Heart left ventricle (tissue), 16 donors: ENCODE measurements around the gene RFX3. TPM values are rescaled to one million over a fixed set of nuclear protein-coding genes. Genes with fewer than 3 reads are reported as not detected.

ENCODE experiments used
- ATAC-seq, 4 donors: fragments of 200-7000 bp; cut with Tn5 transposase; one replicate each; pipeline ENCODE4 v1.9.1; 2020 to 2022; ENCODE audit warnings: moderate library complexity in 4 of 4, mild to moderate bottlenecking in 3 of 4, moderate number of reproducible peaks in 1 of 4
- DNase-seq, 5 donors: peaks; one replicate each; pipeline ENCODE4 v3.0.0-alpha.2; 2020
- H3K27ac ChIP-seq, 12 donors: fragments of 200-600 bp; sonication (generic) in 4 of 12; one replicate each; pipeline versions ENCODE4 v1.5.0 to v1.8.0; 2016 to 2022; ENCODE audit warnings: mild to moderate bottlenecking in 2 of 12
- H3K27me3 ChIP-seq, 9 donors: fragments of 200-600 bp; sonication (generic) in 2 of 9; one replicate each; pipeline versions ENCODE4 v1.5.1 to v1.8.0; 2016 to 2022; ENCODE audit warnings: mild to moderate bottlenecking in 3 of 9
- H3K36me3 ChIP-seq, 9 donors: fragments of 200-600 bp; sonication (generic) in 2 of 9; one replicate each; pipeline versions ENCODE4 v1.5.0 to v1.8.0; 2018 to 2022; ENCODE audit warnings: mild to moderate bottlenecking in 2 of 9
- H3K4me1 ChIP-seq, 12 donors: fragments of 200-600 bp; sonication (generic) in 4 of 12; one replicate each; pipeline versions ENCODE4 v1.5.0 to v1.8.0; 2016 to 2022; ENCODE audit warnings: mild to moderate bottlenecking in 3 of 12
- H3K4me3 ChIP-seq, 12 donors: fragments of 200-600 bp; sonication (generic) in 4 of 12; one replicate each; pipeline versions ENCODE4 v1.5.0 to v1.8.0; 2017 to 2022; ENCODE audit warnings: mild to moderate bottlenecking in 9 of 12, moderate library complexity in 4 of 12
- H3K9me3 ChIP-seq, 12 donors: fragments of 200-600 bp; sonication (generic) in 4 of 12; one replicate each; pipeline versions ENCODE4 v1.5.0 to v1.8.0; 2016 to 2022; ENCODE audit warnings: mild to moderate bottlenecking in 1 of 12
- CTCF ChIP-seq, 12 donors: fragments of 200-600 bp; sonication (generic) in 4 of 12; IDR thresholded peaks; one replicate each; pipeline versions ENCODE4 v1.5.0 to v1.8.0; 2018 to 2022; ENCODE audit warnings: antibody characterized with exemption in 12 of 12, mild to moderate bottlenecking in 5 of 12
- POLR2A ChIP-seq, 2 donors: fragments of 450-650 bp; IDR thresholded peaks; one replicate each; pipeline ENCODE4 v1.6.1; 2017; ENCODE audit warnings: antibody characterized with exemption in 2 of 2, mild to moderate bottlenecking in 2 of 2, moderate library complexity in 2 of 2
- WGBS, 4 donors: extraction: QIAGEN DNeasy Blood & Tissue Kit in 2 of 4; methylation state at CpG; one replicate each; pipeline versions ENCODE4 v1.1.5 to v1.1.7; 2013 to 2018; 5-methylcytosine and 5-hydroxymethylcytosine counted together
- intact Hi-C, 10 donors: fragments of 100-400 bp; cut with DNase I; formaldehyde crosslinking; loops; one replicate each; pipeline versions ENCODE4 v1.11.1 to v1.14.2; 2022
- polyA plus RNA-seq, 2 donors: library from polyadenylated mRNA; stranded (reverse); fragments of 200-250 nt; gene quantifications; one replicate each; pipeline ENCODE4 v1.2.3, GENCODE V29; 2013
- total RNA-seq, 9 donors: library from RNA; depleted of rRNA in 2 of 9; stranded (reverse); fragments of >200 nt in 2 of 9; fragmentation: NEBNext Ultra II Directional in 3 of 9; extraction: Animal tissue kit (Norgen Biotek cat#: 25700) in 3 of 9; gene quantifications; one replicate each; pipeline versions ENCODE4 v1.1.0 to v1.2.4, GENCODE V29; 2016 to 2023
- donor health status: ischemic (EF 13 %, LVEDD 7.1; RV severe dilation, severe dysfunction).
- donor health status: healthy with polysubstance abuse.
- donor health status: DM: no; HTN: yes; CAD: no.
- donor health status: DM: no; HTN: no; CAD: no.
- donor health status: ischemic (EF 25% LVEDD 6.9; RV normal size, moderate dysfunction).
- donor health status: ischemic (EF 25% LVEDD 5.7; RV mildly dilated, moderate dysfunction).
- donor health status: healthy.
- donor health status: DM: yes; HTN: yes; CAD: no.
- donor health status: ischemic (EF 35%, LVEDD 5.7; RV mildly dilated, moderate dysfunction).
- donor health status: nonischemic (EF 11% LVEDD 7.7; RV severe dilation, severe dysfunction).
- donor health status: DM: yes; HTN: yes; CAD: no.
- donor health status: PGD.
- donor health status: ischemic (EF 29% LVEDD 5.4; RV normal size, mild dysfunction).
- donor health status: nonischemic (EF 23%, LVEDD 6.1; RV moderate dilation, normal function).

The RFX3 gene
- total and polyA plus RNA-seq, 11 donors, result 0.80 to 8.3 (median 2.9) TPM

- DNase-seq (no peak), ATAC-seq (no peak)
- Histone ChIP-seq H3K4me3 (no peak overlapping the region), H3K4me1 (peaks cover 0 to 51% (median 3%) of the 10 kb centered on the region in 12 donors), H3K27me3 (no peaks in the 10 kb centered on the region), H3K9me3 (no peaks in the 10 kb centered on the region), H3K27ac (peak overlapping the region in 1 of 12 donors; percentile 76), H3K36me3 (no peaks in the 10 kb centered on the region)
- intact Hi-C loops, result loop anchor here in 1 of 10 donors (5.0 kb wide), 1 partner anchor 43 kb away; no protein-coding TSS in a partner anchor
- 97 to 99% (median 98%) methylated on average over 1 of the region's 1 CpG for WGBS, 4 donors
- TF ChIP-seq CTCF (IDR thresholded peaks at IDR 0.05) (no peak), POLR2A (IDR thresholded peaks at IDR 0.05) (no peak)
Measured at GRCh38 chr9:3510796-3511195, 15.0 kb downstream of the RFX3 start.

GRCh38 chr9:3509926-3510325 is 15.9 kb downstream of the RFX3 start:
- peak overlapping the region in 1 of 12 donors; percentile 12 for H3K27ac ChIP-seq
- H3K4me1 ChIP-seq, result peaks cover 0 to 47% (median 3%) of the 10 kb centered on the region in 12 donors
- DNase-seq, result no peak
- intact Hi-C loops, result loop anchor here in 1 of 10 donors (5.0 kb wide), 1 partner anchor 43 kb away; no protein-coding TSS in a partner anchor
- WGBS, 4 donors, result 68 to 77% (median 74%) methylated on average over 1 of the region's 1 CpG
- no peak for TF ChIP-seq CTCF (IDR thresholded peaks at IDR 0.05)
- no peak for TF ChIP-seq POLR2A (IDR thresholded peaks at IDR 0.05)
- H3K36me3 ChIP-seq, result no peaks in the 10 kb centered on the region
- H3K27me3 ChIP-seq, result no peaks in the 10 kb centered on the region
- no peaks in the 10 kb centered on the region for H3K9me3 ChIP-seq
- H3K4me3 ChIP-seq, result no peak overlapping the region
- ATAC-seq, result no peak

GRCh38 chr9:3508521-3509291 is 17.1 kb downstream of the RFX3 start:
- H3K27me3 ChIP-seq, result no peaks in the 10 kb centered on the region
- intact Hi-C loops, result no loop called here
- no peak for DNase-seq
- peaks cover 0 to 43% (median 3%) of the 10 kb centered on the region in 12 donors for H3K4me1 ChIP-seq
- no peaks in the 10 kb centered on the region for H3K36me3 ChIP-seq
- H3K4me3 ChIP-seq, result peak overlapping the region in 1 of 12 donors; percentile 35
- H3K9me3 ChIP-seq, result no peaks in the 10 kb centered on the region
- 82 to 88% (median 85%) methylated on average over 6 of the region's 6 CpGs for WGBS, 4 donors
- no peak for ATAC-seq
- TF ChIP-seq CTCF (IDR thresholded peaks at IDR 0.05) (no peak), POLR2A (IDR thresholded peaks at IDR 0.05) (no peak)
- peak overlapping the region in 2 of 12 donors; percentile 26 to 84 for H3K27ac ChIP-seq

- Histone ChIP-seq H3K4me1 (peaks cover 0 to 37% (median 3%) of the 10 kb centered on the region in 12 donors), H3K9me3 (no peaks in the 10 kb centered on the region), H3K36me3 (no peaks in the 10 kb centered on the region), H3K4me3 (peak overlapping the region in 1 of 12 donors; percentile 35), H3K27me3 (no peaks in the 10 kb centered on the region), H3K27ac (peak overlapping the region in 2 of 12 donors; percentile 5 to 84)
- 85 to 89% (median 88%) methylated on average over 2 of the region's 2 CpGs for WGBS, 4 donors
- ATAC-seq (no peak), DNase-seq (no peak)
- intact Hi-C loops, result no loop called here
- TF ChIP-seq POLR2A (IDR thresholded peaks at IDR 0.05), result no peak
- TF ChIP-seq CTCF (IDR thresholded peaks at IDR 0.05), result no peak
Measured at GRCh38 chr9:3508078-3508431, 17.7 kb downstream of the RFX3 start.
